ENCODE data around the gene LCNL1. TPM values are rescaled to one million over a fixed set of nuclear protein-coding genes. Genes with fewer than 3 reads are reported as not detected.

LCNL1 gene
- polyA plus RNA-seq, 1 donor, result 0.61 TPM

DNA sequence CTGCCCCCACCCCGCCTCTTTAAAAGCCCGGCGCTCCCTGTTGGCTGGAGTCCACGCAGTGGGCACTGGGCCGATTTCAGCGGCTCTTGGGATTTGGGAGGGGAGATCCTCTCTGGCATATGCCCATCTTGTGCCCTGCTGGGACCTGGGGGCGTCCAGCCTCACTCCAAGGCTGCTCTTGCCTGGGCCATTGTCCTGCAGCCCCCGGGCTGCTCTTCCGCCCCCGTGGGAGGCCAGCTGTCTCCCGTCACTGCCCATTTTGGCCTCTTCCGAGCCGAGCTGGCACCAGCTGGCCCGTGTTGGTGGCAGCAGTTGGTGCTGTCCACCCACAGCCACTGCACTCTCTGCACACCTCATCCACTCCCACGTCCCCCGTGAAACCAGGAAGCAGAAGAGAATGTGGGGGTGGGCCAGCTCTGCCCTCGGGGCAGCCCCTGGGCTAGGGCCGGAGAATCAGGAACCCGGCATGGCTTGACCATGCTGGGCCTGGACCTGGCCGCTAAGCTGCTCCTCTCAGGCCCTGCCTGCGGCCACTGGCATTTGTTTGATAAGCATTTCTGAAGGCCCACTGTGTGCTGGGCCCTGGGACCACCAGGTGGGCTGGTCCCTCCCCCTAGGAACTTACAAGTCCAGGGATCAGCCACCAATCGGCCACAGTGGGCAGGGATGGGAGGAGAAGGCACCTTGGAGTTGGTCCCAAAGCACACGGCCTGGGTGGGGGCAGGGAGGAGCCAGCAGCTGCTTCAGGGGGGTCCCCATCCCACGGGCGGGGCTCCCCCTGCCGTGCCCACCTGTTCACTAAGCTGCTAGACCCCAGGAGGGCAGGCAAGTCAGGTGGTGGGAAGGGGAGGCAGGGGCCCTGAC, 35.5 kb upstream of the LCNL1 start:
- no peak for DNase-seq (ENCODE audit: low read depth)

DNA sequence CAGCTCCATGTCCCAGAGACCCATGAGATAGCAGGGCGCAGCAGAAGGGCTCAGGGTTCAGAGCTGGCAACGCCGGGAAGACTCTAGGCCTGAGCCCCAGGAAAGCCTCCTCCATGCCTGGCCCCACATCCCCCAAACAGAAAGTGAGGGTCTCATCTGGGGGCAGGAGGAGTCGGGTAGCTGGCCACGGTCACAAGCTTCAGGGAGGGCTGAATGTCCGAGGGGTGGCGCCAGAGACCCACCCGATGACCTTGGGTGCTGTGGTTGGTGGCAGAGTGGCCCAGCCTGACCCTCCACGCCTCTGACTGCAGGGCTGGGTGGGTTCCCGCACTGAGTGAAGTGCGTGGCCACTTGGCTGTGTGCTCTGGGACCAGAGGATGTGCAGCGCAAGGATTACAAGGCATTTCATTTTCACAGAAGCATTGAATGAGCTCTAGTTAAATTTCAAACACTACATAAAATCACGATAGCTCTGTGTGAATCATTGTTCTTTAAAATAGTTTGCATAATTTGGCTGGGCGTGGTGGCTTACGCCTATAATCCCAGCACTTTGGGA, 34.8 kb upstream of the LCNL1 start:
- no peak for DNase-seq (ENCODE audit: low read depth)

DNA sequence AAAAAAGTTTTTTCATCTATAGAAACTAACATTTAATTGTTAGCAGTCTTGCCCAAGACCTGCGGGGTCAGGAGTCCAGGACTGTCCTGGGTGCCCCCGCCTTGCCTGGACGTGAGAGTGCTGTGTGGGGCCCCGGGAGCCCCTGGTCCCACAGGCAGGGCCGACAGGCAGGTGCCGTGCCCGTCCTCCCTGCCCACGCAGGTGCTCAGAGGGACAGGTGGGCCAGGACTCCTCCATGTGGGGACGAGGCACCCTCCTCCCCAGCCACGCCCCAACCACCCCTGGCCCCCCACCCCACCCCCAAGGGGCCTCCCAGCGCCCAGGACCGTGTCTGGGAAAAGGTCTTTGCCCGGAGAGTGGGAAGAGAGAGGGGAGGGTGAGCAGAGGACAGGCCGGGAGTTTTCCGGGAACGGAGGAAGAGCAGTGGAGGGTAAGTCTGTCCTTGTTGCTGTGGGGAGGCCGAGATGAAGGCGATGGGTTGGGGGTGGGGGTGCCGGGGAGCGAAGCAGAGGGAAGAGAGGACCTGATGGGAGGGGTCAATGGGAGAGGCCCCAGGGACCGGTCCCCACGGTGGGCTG, 33.5 kb upstream of the LCNL1 start:
- DNase-seq (ENCODE audit: low read depth), result no peak

DNA sequence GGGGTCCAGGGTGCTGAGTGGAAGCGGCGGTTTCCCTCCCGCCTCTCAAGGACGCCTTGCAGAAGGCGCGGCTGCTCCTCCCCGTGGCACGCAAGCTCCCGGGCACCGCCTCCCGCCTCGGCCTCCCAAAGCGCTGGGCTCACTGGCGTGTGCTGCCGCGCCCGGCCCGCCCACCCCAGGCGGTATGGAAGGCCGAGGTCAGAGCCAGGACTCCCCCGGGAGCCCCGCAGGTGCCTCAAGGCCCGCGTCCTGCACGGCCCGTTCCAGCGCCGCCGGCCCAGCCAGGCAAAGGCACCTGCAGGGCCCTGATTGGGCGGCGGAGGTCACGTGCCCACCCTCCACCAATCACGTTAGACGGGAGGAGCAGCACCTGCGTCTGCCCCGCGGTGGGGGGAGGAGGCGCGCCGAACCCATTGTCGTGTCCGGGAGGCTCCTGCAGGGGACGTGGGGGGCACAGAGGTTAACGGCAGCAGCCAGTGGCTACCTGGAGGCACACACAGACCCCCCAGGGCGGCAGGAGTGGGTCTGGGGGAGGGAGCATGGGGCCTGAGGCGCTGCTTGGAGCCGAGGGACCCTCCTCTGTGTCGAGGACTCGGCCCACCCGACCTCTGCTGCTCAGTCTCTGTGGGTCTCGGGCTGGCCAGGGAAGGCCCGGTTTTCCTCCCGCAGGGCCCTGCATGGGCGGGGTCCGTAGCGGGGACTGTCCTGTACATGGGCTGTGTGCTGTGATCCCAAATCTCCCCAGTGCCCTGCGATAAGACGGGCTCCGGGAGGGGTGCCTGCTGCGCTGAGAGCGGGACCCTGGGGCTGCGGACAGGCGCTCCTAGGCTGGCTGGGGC, 32.8 kb upstream of the LCNL1 start:
- DNase-seq (ENCODE audit: low read depth), result no peak

DNA sequence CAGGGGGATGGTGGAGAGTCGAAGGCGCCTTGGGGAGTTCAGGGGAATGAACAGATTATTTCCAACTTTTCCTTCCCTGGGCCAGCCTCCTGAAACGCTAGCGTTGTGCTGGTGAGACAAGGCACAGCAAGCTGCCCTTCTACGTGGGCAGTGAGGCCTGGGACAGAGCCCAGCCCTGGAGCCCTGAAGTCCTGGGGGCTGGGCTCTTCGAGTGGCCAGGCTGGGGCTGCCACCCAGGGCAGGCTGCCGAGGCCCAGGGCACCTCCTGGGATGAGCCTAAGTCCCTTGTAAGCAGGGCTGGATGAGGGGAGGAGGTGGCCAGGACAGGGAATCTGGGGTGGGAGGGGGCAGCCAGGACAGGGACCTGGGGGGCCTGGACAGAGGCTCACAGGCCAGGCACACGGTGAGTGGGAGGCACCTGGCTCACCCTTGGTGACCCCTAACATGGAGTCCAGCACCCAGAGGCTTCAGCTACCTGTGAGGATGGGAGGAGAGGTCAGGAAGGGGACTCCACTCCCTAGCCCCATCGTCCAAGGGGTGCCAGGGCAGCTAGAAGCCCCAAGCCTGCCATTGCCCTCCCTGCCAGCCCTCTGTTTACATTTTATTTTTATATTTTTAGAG, 32.0 kb upstream of the LCNL1 start:
- no peak for DNase-seq (ENCODE audit: low read depth)

DNA sequence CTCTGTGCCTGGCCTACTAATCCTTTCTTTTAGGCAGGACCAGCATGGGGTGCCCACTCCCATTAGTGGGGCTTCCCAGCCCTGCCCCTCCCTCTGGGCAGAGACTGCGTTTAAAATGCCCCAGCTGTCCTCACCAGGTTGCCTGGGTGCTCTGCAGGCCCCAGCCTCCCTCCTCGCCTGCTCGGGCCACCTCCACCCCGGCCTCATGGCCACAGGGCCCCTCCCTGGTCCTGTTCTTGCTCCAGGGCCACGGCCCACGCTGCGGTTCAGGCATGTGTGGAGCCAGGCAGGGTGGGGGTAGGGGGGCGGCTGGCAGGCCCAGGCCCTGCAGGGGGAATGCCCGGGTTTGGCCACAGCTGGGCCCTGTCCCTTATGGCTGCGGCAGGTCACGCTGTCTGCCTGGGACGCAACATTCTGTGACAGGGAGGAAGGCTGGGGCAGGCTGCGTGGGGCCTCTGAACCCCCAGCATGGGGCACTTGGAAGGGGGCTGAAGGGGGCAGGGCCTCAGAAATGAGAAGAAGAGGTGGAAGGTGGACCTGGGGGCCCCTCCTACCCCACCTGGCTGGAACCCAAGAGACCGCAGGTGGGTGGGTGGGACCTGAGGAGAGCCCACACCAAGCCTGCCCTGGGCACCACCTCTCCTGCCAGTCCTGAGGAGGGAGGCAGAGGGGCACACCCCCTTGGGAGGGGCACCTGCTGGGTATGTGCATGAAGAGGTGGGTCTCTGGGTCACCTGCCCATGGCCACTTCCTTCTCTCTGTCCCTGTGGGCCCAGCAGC, 31.1 kb upstream of the LCNL1 start, which contains the start of gene LCN12:
Gene LCN12, plus strand, starts transcription at position 733 of the 780 bp plus-strand sequence. CDS start 55 bp downstream, outside the sequence.
- no peak for DNase-seq (ENCODE audit: low read depth)

DNA sequence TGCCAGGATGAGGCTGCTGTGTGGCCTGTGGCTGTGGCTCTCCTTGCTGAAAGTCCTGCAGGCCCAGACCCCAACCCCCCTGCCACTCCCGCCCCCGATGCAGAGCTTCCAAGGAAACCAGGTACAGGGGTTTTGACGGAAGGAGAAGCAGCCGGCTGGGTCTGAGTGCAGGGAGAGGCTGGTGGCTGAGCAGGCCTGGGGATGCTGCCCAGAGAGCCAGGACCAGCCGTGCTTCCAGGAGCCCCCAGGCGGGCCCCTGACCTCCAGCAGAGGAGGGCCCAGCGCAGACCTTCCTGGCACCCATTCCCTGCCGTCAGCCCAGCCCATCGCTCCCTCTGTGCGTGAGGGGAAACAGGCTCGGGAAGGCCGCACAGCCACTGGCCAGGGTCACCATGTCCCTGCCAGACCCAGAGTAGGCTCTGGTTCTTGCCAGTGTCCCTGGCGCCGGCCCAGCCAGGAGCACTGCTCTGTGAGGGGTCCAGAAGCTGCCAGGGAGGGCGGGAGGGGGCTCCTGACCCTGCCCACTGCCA, 30.4 kb upstream of the LCNL1 start:
- no peak for DNase-seq (ENCODE audit: low read depth)

DNA sequence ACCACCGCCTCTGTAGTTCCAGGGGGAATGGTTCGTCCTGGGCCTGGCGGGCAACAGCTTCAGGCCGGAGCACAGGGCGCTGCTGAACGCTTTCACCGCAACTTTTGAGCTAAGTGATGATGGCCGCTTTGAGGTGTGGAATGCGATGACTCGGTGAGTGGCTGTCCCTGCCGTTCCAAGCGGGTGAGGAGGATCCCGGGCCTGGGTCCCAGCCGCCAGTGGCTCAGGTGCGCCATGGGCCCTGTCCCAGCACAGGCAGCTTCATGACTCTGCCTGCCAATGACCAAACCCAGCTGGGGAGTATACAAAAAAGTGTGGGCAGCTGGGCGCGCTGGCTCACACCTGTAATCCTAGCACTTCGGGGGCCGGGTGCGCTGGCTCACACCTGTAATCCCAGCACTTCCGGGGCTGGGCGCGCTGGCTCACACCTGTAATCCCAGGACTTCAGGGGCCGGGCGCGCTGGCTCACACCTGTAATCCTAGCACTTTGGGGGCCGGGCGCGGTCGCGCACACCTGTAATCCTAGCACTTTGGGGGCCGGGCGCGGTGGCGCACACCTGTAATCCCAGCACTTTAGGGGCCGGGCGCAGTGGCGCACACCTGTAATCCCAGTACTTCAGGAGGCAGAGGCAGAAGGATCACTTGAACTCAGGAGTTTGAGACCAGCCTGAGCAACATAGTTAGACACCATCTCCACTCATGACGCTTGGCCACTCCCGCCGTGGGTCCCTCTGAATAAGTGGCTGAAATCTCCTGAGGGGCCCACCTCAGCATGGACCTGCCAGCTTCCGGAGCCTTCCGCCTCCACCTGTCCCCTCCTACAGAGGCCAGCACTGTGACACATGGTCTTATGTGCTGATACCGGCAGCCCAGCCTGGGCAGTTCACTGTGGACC, 29.7 kb upstream of the LCNL1 start:
- DNase-seq (ENCODE audit: low read depth), result no peak

DNA sequence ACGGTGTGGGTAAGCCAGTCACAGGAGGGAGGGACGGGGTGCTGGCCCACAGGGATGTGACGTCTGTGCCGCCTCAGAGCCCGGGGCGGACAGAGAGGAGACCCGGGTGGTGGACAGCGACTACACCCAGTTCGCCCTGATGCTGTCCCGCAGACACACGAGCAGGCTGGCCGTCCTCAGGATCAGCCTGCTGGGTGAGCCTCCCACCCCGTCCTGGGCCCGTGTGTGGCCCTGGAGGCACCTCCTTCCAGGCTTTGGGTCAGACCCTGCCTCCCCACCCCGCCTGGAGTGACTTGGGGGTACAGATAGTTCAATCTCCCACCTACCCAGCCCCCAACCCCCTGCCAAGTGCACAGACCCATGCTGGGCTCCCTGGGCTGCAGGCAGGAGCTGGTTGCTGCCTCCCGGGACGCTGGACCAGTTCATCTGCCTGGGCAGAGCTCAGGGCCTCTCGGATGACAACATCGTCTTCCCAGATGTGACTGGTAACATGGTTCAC, 29.0 kb upstream of the LCNL1 start:
- DNase-seq (ENCODE audit: low read depth), result no peak

DNA sequence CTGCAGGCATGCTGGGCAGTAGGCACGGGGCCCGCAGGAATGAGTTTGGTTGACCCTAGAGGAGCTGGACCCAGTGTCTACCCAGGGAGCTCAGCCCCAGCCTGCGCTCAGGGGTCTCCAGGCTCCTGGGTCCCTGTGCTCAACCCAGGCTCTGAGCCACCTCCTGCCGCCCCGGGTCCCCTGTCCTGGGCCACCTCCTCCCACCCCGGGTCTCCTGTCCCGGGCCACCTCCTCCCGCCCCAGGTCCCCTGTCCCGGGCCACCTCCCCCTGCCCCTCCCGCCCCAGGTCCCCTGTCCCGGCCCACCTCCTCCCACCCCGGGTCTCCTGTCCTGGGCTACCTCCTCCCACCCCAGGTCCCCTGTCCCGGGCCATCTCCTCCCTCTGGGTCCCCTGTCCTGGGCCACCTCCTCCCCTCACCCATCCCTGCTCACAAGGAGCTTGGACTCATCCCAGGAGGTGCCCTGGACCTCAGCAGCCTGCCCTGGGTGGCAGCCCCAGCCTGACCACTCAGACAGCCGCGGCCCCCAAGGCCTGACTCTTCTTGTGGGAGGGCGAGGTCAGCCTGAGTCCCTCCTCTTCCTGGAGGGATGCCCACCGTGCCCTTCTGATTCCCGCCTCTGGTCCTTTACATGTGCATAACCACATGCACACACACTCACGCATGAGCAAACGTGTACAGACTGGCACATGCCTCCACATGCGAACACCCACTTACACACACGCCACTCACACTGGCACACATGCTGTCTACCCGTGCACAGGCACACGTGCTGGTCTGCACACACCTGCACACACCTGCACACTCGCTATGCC, 28.3 kb upstream of the LCNL1 start:
- no peak for DNase-seq (ENCODE audit: low read depth)

DNA sequence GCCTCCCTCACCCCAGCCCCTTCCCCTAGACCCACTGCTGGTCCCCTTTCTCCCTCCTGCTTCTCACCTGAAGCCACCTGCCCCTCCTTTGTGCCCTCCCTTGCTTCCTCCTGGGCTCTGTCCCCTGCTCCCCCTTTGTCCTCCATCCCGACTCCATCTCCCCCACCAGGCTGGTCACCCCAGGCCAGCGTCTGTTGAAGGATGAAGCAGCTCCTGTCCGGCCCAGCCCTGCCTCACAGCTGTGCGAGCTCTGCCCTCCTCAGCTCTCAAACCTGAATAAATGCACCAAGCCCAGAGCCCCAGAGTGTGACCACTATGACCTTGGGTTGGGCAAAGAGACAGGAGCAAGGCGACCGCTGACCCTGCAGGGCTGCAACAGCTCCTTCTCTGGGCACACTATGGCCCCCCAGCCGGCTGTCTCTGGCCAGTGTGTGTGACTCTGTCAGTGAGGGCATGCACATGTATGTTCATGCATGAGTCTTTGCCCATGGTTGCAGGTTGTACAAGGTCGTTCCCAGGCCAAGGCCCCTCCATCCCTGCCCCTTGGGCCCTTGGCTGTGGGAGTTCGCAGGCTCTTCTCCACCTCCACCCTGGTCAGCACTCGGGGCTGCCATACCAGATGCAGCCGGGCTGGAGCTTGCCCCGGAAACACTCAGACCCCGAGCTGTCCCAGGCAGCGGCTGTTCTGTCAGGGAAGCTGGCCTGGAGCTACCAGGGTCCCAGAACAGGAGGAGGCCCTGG, 27.4 kb upstream of the LCNL1 start:
- no peak for DNase-seq (ENCODE audit: low read depth)

DNA sequence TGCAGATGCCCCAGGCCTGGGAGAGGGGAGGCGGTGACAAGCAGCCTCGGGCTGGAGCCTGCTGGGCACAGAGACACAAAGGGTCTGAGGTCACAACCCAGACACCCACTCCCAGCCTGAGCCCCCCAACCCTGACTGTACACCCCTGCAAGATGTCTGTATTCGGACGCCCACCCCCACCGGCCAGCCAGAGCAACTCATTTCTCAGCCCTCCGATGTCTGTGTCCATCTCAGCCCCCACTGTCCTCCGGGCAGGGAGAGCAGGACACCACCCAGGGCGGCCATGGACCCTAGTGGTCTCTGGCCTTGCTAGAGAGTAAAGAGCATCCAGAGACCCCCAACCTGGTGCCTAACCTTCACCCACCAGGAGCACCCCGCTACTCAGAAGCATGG, 26.9 kb upstream of the LCNL1 start:
- no peak for DNase-seq (ENCODE audit: low read depth)

DNA sequence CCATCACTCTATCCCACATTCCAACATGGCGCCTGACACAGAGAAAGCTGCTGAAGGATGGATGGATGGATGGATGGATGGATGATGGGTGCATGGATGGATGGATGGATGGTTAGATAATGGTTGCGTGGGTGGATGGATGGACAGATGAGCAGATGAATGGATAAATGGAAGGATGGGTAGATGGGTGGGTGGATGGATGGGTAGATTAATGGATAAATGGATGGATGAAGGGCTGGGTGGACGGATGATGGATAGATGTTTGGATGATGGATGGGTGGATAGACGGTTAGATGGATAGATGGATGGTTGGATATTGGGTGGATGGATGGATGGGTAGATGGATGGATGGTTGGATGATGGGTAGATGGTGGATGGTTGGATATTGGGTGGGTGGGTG, 26.2 kb upstream of the LCNL1 start:
- DNase-seq (ENCODE audit: low read depth), result no peak

DNA sequence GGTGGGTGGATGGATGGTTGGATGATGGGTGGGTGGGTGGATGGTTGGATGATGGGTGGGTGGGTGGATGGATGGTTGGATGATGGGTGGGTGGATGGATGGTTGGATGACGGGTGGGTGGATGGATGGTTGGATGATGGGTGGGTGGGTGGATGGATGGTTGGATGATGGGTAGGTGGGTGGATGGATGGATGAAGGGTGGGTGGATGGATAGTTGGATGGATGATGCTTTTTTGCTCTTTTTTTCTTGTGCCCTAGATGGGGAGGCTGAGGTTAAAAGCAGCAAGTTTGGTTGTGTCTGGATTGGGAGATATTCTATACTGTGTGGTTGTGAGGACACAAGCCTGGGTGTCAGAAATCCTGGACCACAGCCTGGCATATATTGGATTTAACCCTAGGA, 25.3 kb upstream of the LCNL1 start:
- no peak for DNase-seq (ENCODE audit: low read depth)

DNA sequence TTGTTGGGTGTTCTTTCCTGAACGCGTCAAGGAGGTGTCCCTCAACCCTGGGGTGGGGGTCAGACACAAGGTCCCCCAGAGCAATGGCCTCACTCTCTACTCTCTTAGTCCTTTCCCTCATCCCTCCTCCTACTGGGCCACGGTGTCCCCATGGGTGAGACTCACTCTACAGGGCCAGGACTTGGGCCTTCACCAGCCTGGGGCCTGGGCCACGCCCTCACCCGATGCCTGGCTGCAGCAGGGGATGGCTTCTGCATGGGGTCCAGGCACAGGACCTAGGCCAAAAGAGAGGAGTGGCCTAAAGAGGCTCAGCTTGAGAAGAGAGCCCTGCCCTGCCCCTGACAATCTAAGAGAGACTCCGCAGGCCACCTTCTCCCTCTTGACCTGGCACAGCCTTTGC, 24.9 kb upstream of the LCNL1 start:
- DNase-seq (ENCODE audit: low read depth), result no peak

DNA sequence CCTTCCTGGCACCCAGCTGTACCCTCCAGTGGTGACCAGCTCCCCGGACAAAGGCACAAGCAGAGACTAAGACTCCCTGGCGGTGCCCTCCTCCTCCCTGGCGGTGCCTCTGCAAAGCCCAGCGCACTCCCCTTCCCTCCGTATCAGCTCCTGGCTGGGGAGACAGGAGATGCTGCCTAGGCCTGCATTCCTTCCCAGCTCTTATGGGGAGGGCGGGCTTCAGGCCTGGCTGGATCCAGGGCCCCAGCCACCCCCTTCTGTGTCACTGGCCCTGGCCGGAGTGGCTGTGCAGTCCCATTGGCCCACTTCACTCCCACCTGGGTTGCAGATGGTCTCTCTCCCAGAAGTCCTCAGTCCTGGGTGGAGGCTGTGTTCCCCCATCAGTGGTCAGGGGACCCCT, 24.3 kb upstream of the LCNL1 start:
- no peak for DNase-seq (ENCODE audit: low read depth)

DNA sequence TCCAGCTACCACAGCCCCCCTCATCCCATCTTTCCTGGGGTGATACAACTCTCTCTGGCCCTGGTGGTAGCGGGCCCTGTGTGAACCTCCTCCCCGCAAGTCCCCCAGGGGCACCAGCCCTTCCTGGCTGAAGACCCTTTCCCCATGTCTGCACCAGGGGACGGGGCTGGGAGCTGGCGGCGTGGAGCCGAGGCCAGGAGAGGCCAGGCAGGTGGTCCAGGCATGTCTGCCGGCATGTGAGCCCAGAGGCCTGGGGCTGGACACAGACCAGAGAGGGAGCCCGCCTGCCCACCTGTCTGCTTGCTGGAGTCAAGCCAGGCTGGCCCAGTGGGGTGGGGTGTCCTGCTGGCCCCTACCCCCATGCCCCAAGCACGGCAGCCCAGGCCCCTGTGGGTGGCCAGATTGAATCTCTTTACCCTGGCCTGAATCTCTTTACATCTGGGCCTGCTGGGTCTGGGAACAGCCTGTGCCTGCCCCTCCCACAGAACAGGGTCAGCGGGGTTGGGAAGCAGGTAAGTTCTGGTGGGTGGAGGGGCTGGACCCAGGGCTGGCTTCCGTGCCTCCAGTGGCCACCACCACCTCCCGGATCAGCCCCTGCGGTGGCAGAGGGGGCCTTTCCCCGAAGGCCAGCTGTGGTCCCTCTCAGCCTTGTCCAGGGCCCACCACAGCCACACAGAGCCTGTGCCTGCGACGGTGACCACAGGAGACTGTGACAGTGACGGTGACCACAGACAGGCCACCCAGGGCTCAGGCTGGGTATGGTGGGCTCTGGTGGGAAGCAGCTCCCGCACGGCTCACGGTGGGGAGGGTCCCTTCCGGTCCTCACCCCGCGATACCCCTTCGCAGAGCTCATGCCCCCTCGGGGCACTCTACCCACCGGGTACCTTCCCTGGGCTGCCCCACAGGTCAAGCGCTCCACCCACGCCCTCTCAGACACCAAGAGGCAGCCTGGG, 23.6 kb upstream of the LCNL1 start:
- DNase-seq (ENCODE audit: low read depth), result no peak

Measured in forelimb muscle (tissue), 1 donor.